Mucosa of descending colon (tissue), 3 donors: Measurements from ENCODE around the gene ETV2. TPM values are rescaled to one million over a fixed set of nuclear protein-coding genes. Genes with fewer than 3 reads are reported as not detected.
A peak's percentile ranks its signal among the peaks of the same experiment; 100 is the strongest.
"Not testable (repeated sequence)": the region's sequence is repeated elsewhere in the genome, so short reads cannot be mapped to it uniquely, and the experiment has no call there.

Experiments
- ATAC-seq: fragments of 200-7000 bp; cut with Tn5 transposase; one replicate; pipeline ENCODE4 v1.9.1; 2020; ENCODE audit warnings: mild to moderate bottlenecking, moderate library complexity
- DNase-seq, 3 donors: peaks; one replicate each; pipeline ENCODE4 v3.0.0-alpha.2; 2020
- H3K36me3 ChIP-seq: fragments of 200-600 bp; one replicate; pipeline ENCODE4 v1.8.0; 2021; ENCODE audit warnings: low read depth, mild to moderate bottlenecking
- H3K4me1 ChIP-seq: fragments of 200-600 bp; one replicate; pipeline ENCODE4 v1.8.0; 2021; ENCODE audit warnings: low read depth, mild to moderate bottlenecking
- H3K4me3 ChIP-seq: fragments of 200-600 bp; one replicate; pipeline ENCODE4 v1.8.0; 2021; ENCODE audit warnings: mild to moderate bottlenecking
- H3K9me3 ChIP-seq: fragments of 200-600 bp; one replicate; pipeline ENCODE4 v1.8.0; 2021; ENCODE audit warnings: mild to moderate bottlenecking
- CTCF ChIP-seq: fragments of 200-600 bp; IDR thresholded peaks from one replicate; pipeline ENCODE4 v1.8.0; 2022; ENCODE audit warnings: antibody characterized with exemption, mild to moderate bottlenecking
- intact Hi-C, 2 donors: fragments of 100-400 bp; cut with DNase I in 1 of 2; cut with micrococcal nuclease in 1 of 2; formaldehyde crosslinking; loops; one replicate each; pipeline versions ENCODE4 v1.11.0 to v1.11.1; 2022; cut with DNase I, micrococcal nuclease
- long read RNA-seq, 2 donors: library from polyadenylated mRNA; unstranded; transcript quantifications; one replicate each; pipeline ENCODE4 v2.0.0, GENCODE V29; 2019 to 2021
- total RNA-seq, 3 donors: library from RNA; stranded (reverse); fragmentation: NEBNext Ultra II Directional in 2 of 3; extraction: Animal tissue kit (Norgen Biotek cat#: 25700) in 2 of 3; gene quantifications; one replicate each; pipeline versions ENCODE4 v1.2.1 to v1.2.4, GENCODE V29; 2021 to 2023
- donor health status: DM: no; HTN: no; CAD: no; lungs with moderate emphysema.
- donor health status: DM: no; HTN: no; CAD: no.
- donor health status: DM: no; HTN: yes; CAD: no.

ETV2 gene
- 1 to 10 TPM in 2 of 3 donors, under 1 TPM in 1; 0.76 to 2.0 (median 1.1) TPM for total RNA-seq
- long read RNA-seq, donor 1, partial matches to known transcripts: 1 of 1 reads
- long read RNA-seq, donor 1, other reads (novel, unspliced or antisense): 0 of 1 reads
- long read RNA-seq, donor 2: 0 reads

DNA sequence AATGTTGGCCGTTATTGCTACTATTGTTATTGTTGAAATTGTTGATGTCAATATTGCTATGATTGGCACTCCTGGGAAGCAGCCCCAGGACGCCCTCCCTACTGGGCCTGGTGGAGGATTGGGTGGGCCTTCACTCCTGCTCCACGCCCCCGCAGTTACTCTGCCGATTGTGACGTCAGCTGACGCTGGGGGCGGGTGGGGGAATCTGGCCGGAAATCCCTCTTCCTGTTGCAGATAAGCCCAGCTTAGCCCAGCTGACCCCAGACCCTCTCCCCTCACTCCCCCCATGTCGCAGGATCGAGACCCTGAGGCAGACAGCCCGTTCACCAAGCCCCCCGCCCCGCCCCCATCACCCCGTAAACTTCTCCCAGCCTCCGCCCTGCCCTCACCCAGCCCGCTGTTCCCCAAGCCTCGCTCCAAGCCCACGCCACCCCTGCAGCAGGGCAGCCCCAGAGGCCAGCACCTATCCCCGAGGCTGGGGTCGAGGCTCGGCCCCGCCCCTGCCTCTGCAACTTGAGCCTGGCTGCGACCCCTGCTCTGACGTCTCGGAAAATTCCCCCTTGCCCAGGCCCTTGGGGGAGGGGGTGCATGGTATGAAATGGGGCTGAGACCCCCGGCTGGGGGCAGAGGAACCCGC is at the start of gene ETV2:
TSS of gene ETV2 (plus strand) at position 231 of the 637 bp plus-strand sequence. CDS start 716 bp downstream, outside the sequence.
- Histone ChIP-seq H3K36me3 (peaks cover 4% of the 10 kb centered on the region), H3K4me1 (peaks cover 13% of the 10 kb centered on the region), H3K4me3 (no peak within 1 kb of the TSS), H3K9me3 (no peaks in the 10 kb centered on the region)
- TF ChIP-seq CTCF: no peak
- ATAC-seq: no peak
- intact Hi-C loops: no loop called here
- DNase-seq: peak; percentile 21 to 70 (median 54)

- DNase-seq (peak in 1 of 3 donors; percentile 19), ATAC-seq (no peak)
- no peaks in the 10 kb centered on the region for H3K36me3 ChIP-seq
- TF ChIP-seq CTCF: no peak
- no peaks in the 10 kb centered on the region for H3K4me1 ChIP-seq
- no peak overlapping the region for H3K4me3 ChIP-seq
- H3K9me3 ChIP-seq: no peaks in the 10 kb centered on the region
- intact Hi-C loops: no loop called here
These were observed 49.3 kb upstream of the ETV2 start for GRCh38 chr19:35592226-35592625.

DNA sequence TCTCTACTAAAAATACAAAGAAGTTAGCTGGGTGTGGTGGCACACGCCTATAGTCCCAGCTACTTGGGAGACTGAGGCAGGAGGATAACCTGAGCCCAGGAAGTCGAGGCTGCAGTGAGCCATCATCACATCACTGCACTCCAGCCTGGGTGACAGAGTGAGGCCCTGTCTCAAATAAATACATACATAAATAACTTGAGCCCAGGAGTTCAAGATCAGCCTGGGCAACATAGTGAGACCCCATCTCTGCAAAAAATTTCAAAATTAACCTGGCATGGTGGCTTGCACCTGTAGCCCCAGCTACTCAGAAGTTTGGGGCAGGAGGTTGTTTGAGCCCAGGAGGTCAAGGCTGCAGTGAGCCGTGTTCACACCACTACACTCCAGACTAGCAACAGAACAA is 46.5 kb upstream of the ETV2 start:
- H3K4me3 ChIP-seq, intact Hi-C loops, ATAC-seq: not testable (repeated sequence)

DNA sequence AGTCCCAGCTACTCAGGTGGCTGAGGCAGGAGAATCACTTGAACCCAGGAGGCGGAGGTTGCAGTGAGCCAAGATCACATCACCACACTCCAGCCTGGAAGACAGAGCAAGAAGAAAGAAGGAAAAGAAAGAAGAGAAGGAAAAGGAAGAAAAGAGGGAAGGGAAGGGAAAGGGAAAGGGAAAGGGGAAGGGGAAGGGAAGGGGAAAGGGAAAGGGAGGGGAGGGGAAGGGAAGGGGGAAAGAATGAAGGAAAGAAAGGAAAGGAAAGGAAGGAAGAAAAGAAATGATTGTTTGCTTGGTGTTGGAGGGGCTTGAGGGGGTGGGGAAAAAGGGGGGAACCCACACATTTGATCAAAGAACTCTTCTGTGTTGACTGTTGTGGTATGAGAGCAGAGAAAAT is 45.6 kb upstream of the ETV2 start:
- H3K4me1 ChIP-seq: no peaks in the 10 kb centered on the region
- H3K36me3 ChIP-seq: no peaks in the 10 kb centered on the region
- no peak for DNase-seq
- H3K9me3 ChIP-seq: no peaks in the 10 kb centered on the region
- no peak overlapping the region for H3K4me3 ChIP-seq
- intact Hi-C loops: no loop called here
- no peak for ATAC-seq
- TF ChIP-seq CTCF: no peak

More for the DNA sequence above, 46.5 kb upstream of the ETV2 start:
- not testable (repeated sequence) for DNase-seq, H3K4me1 ChIP-seq, H3K9me3 ChIP-seq, H3K36me3 ChIP-seq

- no peak for TF ChIP-seq CTCF
- ATAC-seq: peak; percentile 23
- no peak for DNase-seq
- intact Hi-C loops: no loop called here
- H3K4me3 ChIP-seq: no peak overlapping the region
- H3K36me3 ChIP-seq: no peaks in the 10 kb centered on the region
- H3K9me3 ChIP-seq: no peaks in the 10 kb centered on the region
- H3K4me1 ChIP-seq: no peaks in the 10 kb centered on the region
These were observed 45.1 kb upstream of the ETV2 start for GRCh38 chr19:35596366-35596999.

DNA sequence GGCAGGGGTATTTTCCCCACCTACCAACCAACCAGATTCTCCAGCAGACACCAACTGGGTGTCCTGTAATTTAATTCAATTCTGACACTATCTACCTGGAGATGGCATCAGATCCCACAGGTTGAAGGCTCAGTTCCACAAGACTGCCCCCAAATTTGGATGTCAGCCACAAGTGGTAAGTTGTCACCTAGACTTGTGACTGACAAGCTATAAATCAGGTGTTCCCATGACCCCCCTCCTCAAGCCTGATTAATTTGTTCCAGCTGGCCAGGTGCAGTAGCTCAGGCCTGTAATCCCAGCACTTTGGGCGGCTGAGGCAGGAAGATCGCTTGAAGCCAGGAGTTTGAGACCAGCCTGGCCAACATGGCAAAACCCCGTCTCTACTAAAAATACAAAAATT is 39.6 kb upstream of the ETV2 start:
- no peaks in the 10 kb centered on the region for H3K4me1 ChIP-seq
- no peak for TF ChIP-seq CTCF
- intact Hi-C loops: no loop called here
- ATAC-seq (no peak), DNase-seq (no peak)
- H3K4me3 ChIP-seq: no peak overlapping the region
- no peaks in the 10 kb centered on the region for H3K36me3 ChIP-seq
- H3K9me3 ChIP-seq: peaks cover 3% of the 10 kb centered on the region

DNA sequence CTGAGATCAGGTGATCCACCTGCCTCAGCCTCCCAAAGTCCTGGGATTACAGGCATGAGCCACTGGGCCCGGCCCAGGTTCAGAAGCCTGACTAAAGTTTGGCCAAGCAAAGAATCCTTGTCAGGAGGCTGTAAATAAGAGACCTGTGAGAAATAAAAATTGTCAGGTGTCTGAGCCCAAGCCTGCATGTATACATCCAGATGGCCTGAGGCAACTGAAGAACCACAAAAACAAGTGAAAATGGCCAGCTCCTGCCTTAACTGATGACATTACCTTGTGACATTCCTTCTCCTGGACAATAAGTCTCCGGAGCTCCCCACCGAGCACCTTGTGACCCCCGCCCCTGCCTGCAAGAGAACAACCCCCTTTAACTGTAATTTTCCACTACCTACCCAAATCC is 37.1 kb upstream of the ETV2 start:
- H3K36me3 ChIP-seq, ATAC-seq, H3K4me3 ChIP-seq, DNase-seq, H3K4me1 ChIP-seq, intact Hi-C loops: not testable (repeated sequence)
- peaks cover 15% of the 10 kb centered on the region for H3K9me3 ChIP-seq

DNA sequence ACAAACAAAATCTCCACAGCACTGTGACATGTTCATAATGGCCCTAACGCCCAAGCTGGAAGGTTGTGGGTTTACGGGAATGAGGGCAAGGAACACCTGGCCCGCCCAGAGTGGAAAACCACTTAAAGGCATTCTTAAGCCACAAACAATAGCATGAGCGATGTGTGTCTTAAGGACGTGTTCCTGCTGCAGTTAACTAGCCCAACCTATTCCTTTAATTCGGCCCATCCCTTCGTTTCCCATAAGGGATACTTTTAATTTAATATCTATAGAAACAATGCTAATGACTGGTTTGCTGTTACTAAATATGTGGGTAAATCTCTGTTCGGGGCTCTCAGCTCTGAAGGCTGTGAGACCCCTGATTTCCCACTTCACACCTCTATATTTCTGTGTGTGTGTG is 34.4 kb upstream of the ETV2 start:
- DNase-seq, intact Hi-C loops, ATAC-seq, H3K4me1 ChIP-seq, H3K36me3 ChIP-seq, H3K4me3 ChIP-seq: not testable (repeated sequence)
- H3K9me3 ChIP-seq: peaks cover 15% of the 10 kb centered on the region
